GM18858 (cell line): ENCODE results near the gene KIN.
"Not testable (repeated sequence)": the region's sequence is repeated elsewhere in the genome, so short reads cannot be mapped to it uniquely, and the experiment has no call there.

Source experiments
- ATAC-seq: cut with Tn5 transposase; IDR thresholded peaks from one replicate; pipeline ENCODE4 v1.9.1; 2021; ENCODE audit not compliant: unreplicated experiment

Gene KIN

DNA sequence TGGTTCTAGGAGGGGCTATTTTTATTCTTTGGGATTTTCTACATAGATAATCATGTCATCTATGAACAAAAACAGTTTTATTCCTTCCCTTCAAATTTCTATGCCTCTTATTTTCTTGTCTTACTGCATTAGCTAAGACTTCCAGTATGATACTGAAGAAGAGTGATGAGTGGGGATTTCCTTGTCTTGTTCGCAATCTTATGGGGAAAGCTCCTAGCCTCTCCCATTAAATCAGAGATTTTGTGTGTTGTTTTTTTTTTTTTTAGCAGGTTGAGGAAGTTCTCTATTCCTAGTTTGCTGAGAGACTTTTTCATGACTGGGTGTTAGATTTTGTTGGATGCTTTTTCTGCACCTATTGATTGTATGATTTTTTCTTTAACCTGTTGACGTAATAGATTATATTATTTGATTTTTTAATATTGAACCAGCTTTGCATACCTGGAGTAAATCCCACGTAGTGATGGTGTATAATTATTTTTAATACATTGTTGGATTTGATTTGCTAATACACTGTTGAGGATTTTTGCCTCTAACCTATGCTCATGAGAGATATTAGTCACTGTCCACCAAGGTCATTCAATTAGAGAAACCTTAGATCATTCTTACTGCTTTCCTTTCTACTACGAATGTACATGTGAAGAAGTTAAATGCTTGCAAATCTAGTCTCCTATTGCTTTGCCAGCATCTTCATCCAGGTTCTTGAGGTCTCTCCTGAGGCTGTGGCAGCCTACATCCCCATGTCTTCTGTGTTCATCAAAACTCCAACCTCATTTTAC, 6.6 kb upstream of the KIN start:
- no peak for ATAC-seq

DNA sequence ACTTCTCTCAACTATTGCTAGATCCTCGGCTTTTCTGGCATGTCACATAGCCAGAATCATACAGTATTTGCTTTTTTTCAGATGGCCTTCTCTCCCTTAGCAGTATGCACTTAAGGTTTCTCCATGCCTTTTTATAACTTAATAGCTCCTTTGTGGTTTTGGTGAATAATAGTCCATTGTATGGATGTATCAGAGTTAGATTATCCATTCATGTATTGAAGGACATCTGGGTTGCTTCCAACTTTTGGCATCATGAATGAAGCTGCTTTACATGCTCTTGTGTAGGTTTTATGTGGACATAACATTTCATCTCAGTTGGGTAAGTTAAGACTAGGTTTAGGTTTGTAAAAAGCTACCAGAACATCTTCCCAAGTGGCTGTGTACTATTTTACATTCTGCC, 4.7 kb upstream of the KIN start:
- no peak for ATAC-seq

DNA sequence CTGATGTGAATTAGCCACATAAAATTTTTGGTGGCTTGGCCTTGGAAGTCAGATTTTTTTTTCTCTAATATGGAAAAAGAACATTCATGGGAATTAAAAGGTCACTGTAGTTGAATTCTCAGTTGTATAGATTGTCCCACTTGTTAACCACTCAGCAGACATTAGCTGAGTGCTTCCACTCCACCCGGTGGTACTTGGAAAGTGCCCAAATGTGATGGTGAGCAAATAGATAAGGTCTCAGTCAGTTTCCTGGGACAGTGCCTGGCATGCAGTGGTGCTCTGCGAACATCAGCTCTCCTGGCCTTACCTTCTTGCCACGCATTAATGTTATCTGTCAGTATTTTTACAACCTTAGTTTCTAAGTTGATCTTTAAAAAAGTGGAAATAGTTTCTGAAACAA, 1.6 kb upstream of the KIN start:
- ATAC-seq = no peak

DNA sequence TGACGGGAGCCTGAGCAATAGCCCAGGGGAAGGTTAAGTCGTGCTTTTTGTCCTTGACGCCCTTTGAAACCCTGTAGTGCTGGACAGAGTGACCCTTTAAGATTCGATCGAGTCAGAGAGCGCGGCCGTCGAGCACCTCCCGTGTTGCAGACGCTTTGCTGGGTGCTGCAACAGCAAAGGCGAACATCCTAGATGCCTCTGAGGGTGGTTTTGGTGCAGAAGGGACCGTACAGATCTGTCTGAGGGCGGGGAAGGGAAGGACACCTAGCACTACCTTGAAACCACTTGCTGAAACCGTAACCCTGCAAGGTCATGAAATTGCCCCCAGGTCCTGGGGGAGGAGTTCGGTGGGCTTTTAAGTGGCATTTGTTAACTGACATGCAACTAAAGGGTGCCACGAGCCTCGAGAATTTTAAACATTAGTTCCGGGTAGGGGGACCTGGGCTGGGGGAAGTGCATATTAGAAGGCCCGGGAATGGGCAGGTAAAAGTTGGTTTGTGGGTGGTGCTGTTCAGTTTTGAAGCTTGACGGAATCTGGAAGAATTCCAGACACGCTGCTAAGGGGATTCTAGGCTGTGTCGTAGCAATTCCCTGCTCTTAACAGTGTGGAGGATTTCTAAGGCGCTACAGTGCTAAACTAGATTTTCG, 970 bp upstream of the KIN start:
- ATAC-seq = peak; percentile 7

DNA sequence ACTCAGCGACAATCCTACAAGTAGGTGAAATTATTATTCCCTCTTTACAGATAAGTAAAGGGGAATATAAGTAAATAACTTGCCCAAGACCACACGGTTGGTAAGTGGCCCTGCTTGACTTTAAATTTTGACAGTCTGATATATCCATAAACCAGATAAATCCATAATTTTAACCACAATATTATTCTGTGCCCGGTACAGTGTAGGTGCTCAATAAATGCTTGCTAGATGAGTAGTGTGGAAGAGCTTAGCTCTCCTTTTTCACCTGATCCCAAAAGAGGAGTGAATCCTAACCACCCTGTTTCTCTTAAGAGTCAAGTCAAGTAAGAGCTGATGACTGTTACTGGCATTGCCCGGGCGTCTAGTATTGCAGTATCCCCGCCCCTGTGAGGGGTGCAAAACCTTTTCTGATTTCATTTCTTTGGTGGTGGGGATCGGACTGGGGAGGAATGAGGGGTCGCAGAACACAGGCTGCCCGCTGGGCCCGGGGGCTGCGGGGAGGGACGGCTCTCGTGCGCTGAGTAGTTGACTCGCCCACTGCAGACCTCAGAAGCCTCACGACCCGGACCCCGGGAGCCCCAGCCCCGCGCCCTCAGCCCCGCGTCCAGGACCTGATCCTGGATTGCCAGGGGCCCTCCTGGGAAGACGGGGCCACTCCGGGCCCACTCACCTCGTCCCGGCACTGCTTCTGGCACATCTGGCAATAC, 490 bp downstream of the KIN start:
- no peak for ATAC-seq

DNA sequence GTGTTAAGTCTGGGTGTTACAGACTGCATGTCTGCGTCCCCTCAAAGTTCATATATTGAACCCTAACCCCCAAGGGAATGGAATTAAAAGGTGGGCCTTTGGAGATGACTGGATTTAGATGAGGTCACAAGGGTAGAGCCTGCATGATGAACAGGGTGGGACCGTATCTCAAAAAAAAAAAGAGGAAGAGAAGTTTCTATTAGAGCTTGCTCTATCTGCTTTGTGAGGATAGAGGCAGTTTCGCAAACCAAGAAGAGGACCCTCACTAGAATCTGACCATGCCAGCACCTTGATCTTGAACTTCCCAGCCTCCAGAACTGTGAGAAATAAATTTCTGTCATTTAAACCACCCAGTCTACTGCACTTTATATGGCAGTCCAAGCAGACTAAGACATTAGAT, 1.4 kb downstream of the KIN start:
- ATAC-seq = no peak

DNA sequence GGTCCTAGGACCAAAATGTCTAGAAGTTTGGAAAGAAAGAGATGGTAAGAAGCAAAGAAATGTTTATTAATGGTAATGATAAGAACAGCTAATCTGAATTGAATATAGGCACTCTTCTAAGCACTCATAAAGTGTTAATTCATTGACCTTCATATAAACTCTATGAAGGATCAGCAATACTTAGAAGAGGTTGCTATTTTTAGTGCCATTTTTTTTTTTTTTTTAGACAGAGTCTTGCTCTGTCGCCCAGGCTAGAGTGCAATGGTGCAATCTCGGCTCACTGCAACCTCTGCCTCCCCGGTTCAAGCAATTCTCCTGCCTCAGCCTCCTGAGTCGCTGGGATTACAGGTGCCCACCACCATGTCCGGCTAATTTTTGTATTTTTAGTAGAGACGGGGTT, 5.6 kb downstream of the KIN start:
- not testable (repeated sequence) for ATAC-seq

DNA sequence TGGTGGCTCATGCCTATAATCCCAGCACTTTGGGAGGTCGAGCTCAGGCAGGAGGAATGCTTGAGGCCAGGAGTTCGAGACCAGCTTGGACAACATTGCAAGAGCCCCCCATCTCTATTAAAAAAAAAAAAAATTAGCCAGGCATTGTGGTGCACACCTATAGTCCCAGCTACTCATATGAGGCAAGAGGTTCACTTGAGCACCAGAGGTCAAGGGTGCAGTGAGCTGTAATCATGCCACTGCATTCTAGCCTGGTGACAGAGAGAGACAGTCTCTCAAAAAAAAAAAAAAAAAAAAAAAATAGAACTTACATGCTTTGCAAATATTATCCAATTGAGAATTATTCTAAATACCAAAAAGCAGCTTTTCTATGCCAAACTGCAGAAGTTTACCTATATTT, 11.0 kb downstream of the KIN start:
- no peak for ATAC-seq

DNA sequence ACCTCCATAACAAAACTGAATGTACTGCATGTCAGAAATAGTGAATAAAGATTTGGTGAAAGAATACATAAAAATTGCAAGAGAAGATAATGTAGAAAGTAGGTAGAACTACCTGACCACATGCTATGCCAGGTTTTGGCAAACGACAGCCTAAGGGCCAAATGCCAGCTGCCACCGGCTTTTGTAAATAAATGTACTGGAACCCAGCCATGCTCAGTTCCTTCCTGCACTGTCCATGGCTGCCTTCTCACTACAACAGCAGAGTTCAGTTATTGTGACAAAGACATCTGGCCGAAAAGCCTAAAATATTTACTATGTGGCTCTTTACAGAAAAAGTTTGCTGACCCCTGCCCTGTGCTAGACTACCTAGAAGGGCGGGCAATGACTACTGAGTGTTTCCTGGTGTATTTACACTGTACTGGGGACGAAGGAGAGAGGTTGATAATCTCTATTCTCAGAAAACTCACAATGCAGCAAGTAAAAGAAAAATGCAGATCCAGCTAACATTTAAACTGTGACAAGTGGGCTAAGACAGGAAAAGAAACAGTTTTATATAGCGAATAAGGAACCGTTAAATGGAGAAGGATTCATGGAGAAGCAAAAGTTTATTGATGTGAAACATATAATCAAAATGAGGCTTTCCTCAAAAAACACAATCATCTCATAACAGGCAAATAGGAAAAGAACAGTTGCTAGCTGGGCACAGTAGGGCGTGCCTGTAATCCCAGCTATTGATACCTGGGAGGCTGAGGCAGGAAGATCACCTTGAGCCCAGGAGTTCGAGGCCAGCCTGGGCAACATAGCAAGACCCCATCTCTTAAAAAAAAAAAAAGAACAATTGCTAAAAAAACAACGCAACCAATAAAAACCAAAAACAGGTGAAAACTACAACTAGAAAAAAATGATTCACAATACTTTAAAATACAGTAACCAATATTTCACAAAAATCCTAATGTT, 13.7 kb downstream of the KIN start:
- no peak for ATAC-seq

DNA sequence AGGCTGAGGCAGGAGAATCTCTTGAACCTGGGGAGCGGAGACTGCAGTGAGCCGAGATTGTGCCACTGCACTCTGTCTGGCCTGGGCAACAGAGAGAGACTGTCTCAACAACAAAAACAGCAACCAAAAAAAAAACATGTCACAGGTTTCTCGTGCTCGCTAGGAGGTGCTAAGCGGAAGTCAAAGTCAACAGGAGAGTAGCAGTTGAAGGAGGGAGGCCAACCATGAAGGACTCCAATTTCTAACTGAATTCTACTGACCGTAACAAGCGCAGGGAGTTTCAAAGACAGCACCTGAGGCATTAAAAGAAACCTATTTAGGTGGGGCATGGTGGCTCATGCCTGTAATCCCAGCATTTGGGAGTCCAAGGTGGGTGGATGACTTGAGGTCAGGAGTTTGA, 19.4 kb downstream of the KIN start:
- no peak for ATAC-seq

DNA sequence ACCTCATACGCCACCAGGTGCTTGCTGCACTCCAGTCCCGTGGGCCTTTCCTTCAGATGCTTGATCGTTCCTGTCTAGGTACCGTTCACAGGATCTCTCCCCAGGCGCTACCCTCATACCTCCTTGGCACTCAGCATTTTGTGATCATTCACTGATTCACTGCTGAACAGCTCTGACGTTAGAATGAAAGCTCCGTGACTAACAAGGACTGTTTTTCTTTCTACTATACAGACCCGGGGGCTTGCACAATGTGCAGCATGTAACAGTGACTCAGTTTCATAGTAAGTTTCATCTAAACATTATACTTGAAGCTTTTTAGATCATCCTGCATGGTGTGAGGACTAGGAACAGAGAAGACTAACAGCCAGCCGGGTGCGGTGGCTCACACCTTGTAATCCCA, 20.6 kb downstream of the KIN start:
- no peak for ATAC-seq

DNA sequence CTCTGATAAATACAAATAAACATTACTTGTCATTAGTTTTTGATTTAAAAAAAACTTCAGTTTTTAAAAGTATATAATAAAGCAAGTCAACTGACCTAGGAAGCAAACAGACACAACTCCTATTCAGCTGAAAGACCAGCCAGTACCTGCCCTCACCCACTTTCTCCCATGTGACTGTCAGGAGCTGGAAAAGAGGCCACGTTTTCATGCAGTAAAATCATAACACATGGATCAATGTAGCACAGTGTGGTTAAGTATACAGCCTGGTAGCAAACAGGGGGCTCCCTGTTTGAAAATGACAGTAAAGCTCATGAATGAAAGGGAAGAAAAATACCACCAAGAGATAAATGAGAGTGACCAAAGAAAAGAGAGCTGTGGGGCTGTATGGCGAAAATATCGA, 21.6 kb downstream of the KIN start:
- no peak for ATAC-seq

DNA sequence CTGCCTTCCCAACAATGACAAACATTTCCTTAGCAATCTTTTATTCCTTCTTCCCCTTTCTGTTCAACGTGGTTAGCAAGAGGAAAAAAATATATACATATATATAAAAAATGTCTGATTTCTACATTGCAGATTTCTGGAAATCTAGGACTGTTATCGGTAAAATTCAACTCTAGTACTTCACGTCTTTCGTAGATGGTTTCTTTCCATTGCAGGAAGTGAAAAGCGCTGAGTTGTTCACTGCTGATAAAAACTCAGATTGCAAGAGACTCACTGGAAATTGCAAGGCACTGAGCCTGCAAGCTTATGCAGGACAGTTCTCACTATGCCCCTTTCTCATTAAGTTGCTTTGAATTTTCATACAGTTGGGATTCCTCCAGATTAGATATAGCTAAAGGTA, 23.9 kb downstream of the KIN start:
- ATAC-seq = no peak

DNA sequence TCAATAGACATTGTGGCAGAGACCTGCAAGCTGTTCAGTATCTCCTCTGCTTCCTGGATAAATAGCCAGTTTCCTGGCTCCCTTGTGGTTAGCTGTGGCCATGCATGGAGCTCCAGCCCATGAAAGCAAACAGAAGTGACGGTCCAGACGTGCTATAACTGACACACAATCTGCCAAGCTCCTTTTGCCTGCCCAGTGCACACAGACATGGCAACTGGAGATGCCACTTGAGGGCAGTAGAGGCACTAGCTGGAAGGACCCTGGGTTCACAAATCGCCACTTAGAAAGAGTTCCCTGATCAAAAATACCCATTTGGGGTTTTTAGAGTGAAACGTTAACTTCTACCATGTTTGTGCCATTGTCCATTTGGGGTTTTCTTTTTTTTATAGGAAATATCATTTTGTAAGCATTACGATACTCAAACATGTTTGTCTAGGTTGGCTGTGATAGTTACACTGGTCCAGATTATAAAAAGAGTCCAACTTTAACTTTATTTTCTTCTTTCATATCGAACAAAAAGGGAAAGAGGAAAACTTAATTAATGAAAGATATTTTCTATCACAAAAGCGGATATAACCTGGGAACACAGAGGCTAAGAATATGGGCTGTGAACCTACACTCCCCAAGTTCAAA, 31.3 kb downstream of the KIN start:
- no peak for ATAC-seq

DNA sequence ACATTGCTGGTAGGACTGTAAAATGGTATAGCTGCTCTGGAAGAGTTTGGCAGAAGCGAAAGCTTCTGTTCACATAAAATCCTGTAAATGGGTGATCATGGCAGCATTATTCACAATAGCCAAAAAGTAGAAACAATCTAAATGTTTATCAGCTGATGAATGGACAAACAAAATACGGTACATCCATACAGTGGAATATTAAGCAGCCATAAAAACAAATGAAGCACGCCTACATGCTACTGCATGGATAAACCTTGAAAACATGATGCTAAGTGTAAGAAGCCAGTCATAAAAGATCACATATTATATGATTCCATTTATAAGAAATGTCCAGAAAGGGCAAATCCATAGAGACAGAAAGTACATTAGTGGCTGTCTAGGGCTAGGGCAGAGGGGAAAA, 32.7 kb downstream of the KIN start:
- ATAC-seq = no peak

DNA sequence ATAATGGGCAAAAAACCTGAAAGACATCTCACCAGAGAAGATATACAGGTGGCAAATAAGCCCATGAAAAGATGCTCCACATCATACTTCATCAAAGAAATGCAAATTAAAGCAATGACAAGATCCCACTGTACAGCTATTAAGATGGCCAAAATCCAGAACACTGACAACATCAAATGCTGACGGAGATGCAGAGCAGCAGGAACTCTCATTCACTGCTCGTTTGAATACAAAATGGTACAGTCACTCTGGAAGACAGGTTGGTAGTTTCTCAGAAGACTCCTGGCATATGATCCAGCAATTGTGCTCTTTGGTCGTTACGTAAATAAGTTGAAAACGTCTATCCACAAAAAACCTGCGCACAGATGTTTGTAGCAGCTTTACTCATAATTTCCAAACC, 35.5 kb downstream of the KIN start:
- ATAC-seq = no peak

DNA sequence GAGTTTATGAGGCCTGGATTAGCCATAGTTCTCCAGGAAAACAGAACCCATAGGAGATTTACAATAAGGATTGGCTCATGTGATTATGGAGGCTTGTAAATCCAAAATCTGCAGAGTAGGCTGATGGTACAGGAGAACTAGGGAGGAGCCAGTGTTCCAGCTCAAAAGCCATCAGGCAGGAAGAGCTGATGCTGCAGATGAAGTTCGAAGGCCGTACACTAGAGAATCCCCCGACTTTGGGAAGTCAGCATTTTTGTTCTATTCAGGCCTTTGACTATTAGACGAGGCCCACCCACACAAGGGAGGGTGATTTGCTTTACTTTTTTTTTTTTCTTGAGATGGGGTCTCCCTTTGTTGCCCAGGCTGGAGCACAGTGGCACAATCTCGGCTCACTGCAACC, 37.6 kb downstream of the KIN start:
- no peak for ATAC-seq

DNA sequence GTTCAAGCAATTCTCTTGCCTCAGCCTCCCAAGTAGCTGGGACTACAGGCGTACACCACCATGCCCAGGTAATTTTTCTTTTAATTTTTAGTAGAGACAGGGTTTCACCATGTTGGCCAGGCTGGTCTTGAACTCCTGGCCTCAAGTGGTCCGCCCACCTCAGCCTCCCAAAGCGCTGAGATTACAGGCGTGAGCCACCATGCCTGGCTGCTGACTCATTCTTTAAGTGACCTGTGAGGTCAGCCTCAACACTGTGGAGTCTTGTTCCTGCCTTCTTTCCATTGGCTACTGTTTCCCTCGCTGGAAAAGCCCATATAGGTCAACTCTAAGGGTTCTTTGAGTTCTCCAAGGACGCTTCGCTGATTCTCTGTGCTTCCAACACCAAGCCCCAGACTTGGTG, 39.2 kb downstream of the KIN start:
- not testable (repeated sequence) for ATAC-seq

DNA sequence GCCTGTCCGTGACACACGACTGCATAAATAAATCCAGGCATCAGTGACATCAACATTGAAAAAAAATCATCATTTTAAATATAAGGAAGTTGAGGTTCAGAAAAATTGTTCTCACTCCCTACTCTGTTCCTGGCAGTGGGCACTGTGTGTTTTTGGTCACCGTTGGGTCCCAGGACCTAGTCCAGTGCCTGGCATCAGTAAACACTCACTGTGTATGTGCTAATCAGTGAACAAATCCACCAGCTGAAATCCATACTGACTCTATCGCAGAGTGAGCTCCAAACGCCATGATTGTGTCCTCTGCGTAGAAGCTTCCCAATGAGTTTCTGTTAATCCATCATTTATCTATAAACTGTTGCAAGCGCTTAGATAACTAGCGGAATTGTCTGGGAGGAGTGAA, 43.5 kb downstream of the KIN start:
- ATAC-seq = no peak

DNA sequence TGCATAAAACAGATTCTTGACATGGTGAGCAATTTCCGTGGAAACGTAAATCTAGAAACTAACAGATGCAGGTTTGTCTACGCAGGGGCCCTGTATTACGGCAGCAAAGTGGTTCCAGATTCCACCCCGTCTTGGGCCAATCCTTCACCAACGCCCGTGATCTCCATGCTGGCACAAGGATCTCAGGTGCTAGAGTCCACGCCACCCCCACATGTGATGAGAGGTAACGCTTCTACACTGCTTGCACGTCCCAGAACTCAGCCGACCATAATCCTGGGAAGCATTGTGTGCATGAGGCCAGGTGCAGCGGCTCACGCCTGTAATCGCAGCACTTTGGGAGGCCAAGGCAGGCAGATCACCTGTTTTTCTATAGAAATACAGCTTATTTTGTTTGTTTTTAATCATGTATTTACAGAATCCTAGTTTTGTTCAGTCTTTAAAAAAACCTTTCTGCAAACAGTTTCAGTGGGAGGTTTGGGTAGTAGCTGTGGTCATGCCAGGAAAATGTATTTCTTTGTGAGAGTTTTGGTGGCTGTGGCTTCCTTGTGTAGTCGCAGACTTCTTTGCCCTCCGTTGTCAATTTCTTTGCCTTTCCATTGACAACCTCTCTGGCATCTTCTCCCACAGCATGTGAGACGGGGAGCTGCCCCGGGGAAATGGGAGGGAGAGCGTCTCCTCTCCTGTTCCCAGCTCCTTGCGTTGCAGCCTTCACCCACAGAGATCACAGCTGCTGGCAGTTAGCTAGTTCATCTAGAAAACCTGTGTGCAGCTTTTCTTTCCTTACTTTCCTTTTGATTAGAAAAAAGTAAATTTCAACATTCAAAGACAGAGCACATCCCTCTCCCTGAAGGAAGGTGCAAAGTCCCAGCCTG, 49.0 kb downstream of the KIN start:
- ATAC-seq = no peak
